ENCODE measurements around the gene FAM221A.
"Not testable (repeated sequence)": the region's sequence is repeated elsewhere in the genome, so short reads cannot be mapped to it uniquely, and the experiment has no call there.

FAM221A gene

GRCh38 chr7:23679898-23680413 is at the start of gene FAM221A:
Gene FAM221A, plus strand, starts transcription at chr7:23680199. Its CDS starts 20 bp downstream, at chr7:23680219.
- peak; percentile 92 for DNase-seq (ENCODE audit: low read depth, low spot score)

GRCh38 chr7:23633417-23633816 is 46.6 kb upstream of the FAM221A start:
- no peak for DNase-seq (ENCODE audit: low read depth, low spot score)

- peak; percentile 17 for DNase-seq (ENCODE audit: low read depth, low spot score)
Observed at GRCh38 chr7:23645822-23646221, 34.2 kb upstream of the FAM221A start.

- DNase-seq (ENCODE audit: low read depth, low spot score): no peak
Observed at GRCh38 chr7:23653942-23654341, 26.1 kb upstream of the FAM221A start.

GRCh38 chr7:23654508-23654907 is 25.5 kb upstream of the FAM221A start:
- DNase-seq (ENCODE audit: low read depth, low spot score): peak; percentile 55

- DNase-seq (ENCODE audit: low read depth, low spot score): no peak
Observed at GRCh38 chr7:23655433-23655832, 24.6 kb upstream of the FAM221A start.

GRCh38 chr7:23658831-23659427 is 21.1 kb upstream of the FAM221A start:
- DNase-seq (ENCODE audit: low read depth, low spot score): no peak

- DNase-seq (ENCODE audit: low read depth, low spot score): no peak
Observed at GRCh38 chr7:23661385-23661784, 18.6 kb upstream of the FAM221A start.

- DNase-seq (ENCODE audit: low read depth, low spot score): peak; percentile 34
Observed at GRCh38 chr7:23662124-23662983, 17.6 kb upstream of the FAM221A start.

- no peak for DNase-seq (ENCODE audit: low read depth, low spot score)
Observed at GRCh38 chr7:23662984-23663313, 17.1 kb upstream of the FAM221A start.

- DNase-seq (ENCODE audit: low read depth, low spot score): no peak
Observed at GRCh38 chr7:23664122-23664521, 15.9 kb upstream of the FAM221A start.

- no peak for DNase-seq (ENCODE audit: low read depth, low spot score)
Observed at GRCh38 chr7:23672033-23672432, 8.0 kb upstream of the FAM221A start.

- DNase-seq (ENCODE audit: low read depth, low spot score): peak; percentile 93
Observed at GRCh38 chr7:23680414-23681405, 711 bp downstream of the FAM221A start.

- DNase-seq (ENCODE audit: low read depth, low spot score): not testable (repeated sequence)
Observed at GRCh38 chr7:23684041-23684440, 4.0 kb downstream of the FAM221A start.

GRCh38 chr7:23685731-23686130 is 5.7 kb downstream of the FAM221A start:
- DNase-seq (ENCODE audit: low read depth, low spot score): no peak

GRCh38 chr7:23687011-23687410 is 7.0 kb downstream of the FAM221A start:
- DNase-seq (ENCODE audit: low read depth, low spot score): no peak

GRCh38 chr7:23689165-23689564 is 9.2 kb downstream of the FAM221A start:
- DNase-seq (ENCODE audit: low read depth, low spot score): no peak

GRCh38 chr7:23691320-23691719 is 11.3 kb downstream of the FAM221A start:
- peak; percentile 33 for DNase-seq (ENCODE audit: low read depth, low spot score)

- no peak for DNase-seq (ENCODE audit: low read depth, low spot score)
Observed at GRCh38 chr7:23693224-23693623, 13.2 kb downstream of the FAM221A start.

GRCh38 chr7:23696916-23697441 is 17.0 kb downstream of the FAM221A start:
- peak; percentile 84 for DNase-seq (ENCODE audit: low read depth, low spot score)

GRCh38 chr7:23698822-23699221 is 18.8 kb downstream of the FAM221A start:
- DNase-seq (ENCODE audit: low read depth, low spot score): no peak

Measured in ELF-1 (cell line).